ENCODE results near the gene PRSS56. TPM values are rescaled to one million over a fixed set of nuclear protein-coding genes. Genes with fewer than 3 reads are reported as not detected.

PRSS56 gene
- total and polyA plus RNA-seq, 7 donors: 0.82 to 5.0 (median 2.4) TPM

DNA sequence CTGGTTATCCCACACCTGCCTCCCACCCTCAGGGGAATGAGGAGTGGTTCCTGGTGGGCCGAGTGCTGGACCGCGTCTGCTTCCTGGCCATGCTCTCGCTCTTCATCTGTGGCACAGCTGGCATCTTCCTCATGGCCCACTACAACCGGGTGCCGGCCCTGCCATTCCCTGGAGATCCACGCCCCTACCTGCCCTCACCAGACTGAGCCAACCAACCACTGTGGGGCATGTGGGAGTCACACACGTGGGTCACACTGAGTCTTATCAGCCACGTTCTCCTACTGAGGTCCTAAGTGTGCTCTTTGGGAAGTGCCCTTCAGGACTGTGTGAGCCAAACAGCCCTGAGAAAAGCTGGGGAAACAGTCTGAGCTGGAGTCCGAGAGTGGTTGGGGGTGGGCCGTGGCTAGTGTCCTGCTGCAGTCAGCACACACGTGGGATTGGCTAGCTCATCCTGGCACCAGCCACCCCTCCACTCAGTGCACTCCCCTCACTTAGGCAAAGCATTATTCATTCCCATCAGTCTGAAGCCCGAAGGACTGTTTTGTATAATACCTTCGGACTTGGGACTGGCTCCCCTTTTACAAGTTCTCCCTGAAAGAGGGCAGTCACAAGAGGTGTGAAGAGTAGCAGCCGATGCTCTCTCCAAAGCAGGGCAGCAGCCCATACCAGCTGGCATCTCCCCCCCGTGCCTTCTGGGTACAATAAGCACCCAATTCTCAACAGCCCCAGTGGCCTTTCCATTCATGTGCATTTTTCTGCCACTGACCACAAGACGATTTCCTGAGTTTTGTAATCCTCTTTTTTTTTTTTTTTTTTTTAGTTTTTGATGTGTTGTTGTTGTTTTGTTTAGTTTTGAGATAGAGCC lies 25.6 kb downstream of the PRSS56 start:
- Histone ChIP-seq H3K36me3 (ENCODE audit: insufficient read depth in 1 of 2, low read depth in 1 of 2) (peaks cover 0 to 25% of the 10 kb centered on the region in 2 donors), H3K4me1 (no peaks in the 10 kb centered on the region), H3K4me3 (no peak overlapping the region), H3K27me3 (ENCODE audit: insufficient read depth in 3 of 3, low read length in 2 of 3) (no peaks in the 10 kb centered on the region), H3K9me3 (no peaks in the 10 kb centered on the region), H3K27ac (no peak overlapping the region)
- ATAC-seq (no peak), DNase-seq (no peak)
- WGBS, 3 donors: 60 to 81% (median 67%) methylated on average over 17 of the region's 17 CpGs
- intact Hi-C loops (cut with DNase I): no loop called here
- TF ChIP-seq, protein P1, sequence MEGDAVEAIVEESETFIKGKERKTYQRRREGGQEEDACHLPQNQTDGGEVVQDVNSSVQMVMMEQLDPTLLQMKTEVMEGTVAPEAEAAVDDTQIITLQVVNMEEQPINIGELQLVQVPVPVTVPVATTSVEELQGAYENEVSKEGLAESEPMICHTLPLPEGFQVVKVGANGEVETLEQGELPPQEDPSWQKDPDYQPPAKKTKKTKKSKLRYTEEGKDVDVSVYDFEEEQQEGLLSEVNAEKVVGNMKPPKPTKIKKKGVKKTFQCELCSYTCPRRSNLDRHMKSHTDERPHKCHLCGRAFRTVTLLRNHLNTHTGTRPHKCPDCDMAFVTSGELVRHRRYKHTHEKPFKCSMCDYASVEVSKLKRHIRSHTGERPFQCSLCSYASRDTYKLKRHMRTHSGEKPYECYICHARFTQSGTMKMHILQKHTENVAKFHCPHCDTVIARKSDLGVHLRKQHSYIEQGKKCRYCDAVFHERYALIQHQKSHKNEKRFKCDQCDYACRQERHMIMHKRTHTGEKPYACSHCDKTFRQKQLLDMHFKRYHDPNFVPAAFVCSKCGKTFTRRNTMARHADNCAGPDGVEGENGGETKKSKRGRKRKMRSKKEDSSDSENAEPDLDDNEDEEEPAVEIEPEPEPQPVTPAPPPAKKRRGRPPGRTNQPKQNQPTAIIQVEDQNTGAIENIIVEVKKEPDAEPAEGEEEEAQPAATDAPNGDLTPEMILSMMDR (IDR thresholded peaks at IDR 0.05): no peak

- Histone ChIP-seq H3K9me3 (no peaks in the 10 kb centered on the region), H3K27ac (no peak overlapping the region), H3K36me3 (ENCODE audit: insufficient read depth in 1 of 2, low read depth in 1 of 2) (peaks cover 0 to 38% of the 10 kb centered on the region in 2 donors), H3K27me3 (ENCODE audit: insufficient read depth in 3 of 3, low read length in 2 of 3) (no peaks in the 10 kb centered on the region), H3K4me3 (no peak overlapping the region), H3K4me1 (peaks cover 13% of the 10 kb centered on the region)
- 97 to 99% (median 99%) methylated on average over 6 of the region's 6 CpGs for WGBS, 3 donors
- no peak for DNase-seq
- TF ChIP-seq, protein P1 (IDR thresholded peaks at IDR 0.05): no peak
- no peak for ATAC-seq
- intact Hi-C loops (cut with DNase I): loop anchor here in 1 of 2 donors (2.0 kb wide), 1 partner anchor 21 kb away; the partner anchor contains the start of gene CHRND
Observed at GRCh38 chr2:232547991-232548390, 27.8 kb downstream of the PRSS56 start.

- Histone ChIP-seq H3K36me3 (ENCODE audit: insufficient read depth in 1 of 2, low read depth in 1 of 2) (peaks cover 6 to 32% of the 10 kb centered on the region in 2 donors), H3K4me3 (peak overlapping the region; percentile 97), H3K27ac (peak overlapping the region; percentile 99), H3K27me3 (ENCODE audit: insufficient read depth in 3 of 3, low read length in 2 of 3) (no peaks in the 10 kb centered on the region), H3K9me3 (no peaks in the 10 kb centered on the region), H3K4me1 (peaks cover 32% of the 10 kb centered on the region)
- 35 to 39% (median 38%) methylated on average over 21 of the region's 21 CpGs for WGBS, 3 donors
- no peak for ATAC-seq
- TF ChIP-seq, protein P1 (IDR thresholded peaks at IDR 0.05): no peak
- intact Hi-C loops (cut with DNase I): loop anchor here in 1 of 2 donors (2.0 kb wide), 2 partner anchors 23 to 25 kb away; partner anchors contain the start of gene CHRND
- DNase-seq: no peak
Observed at GRCh38 chr2:232549655-232550353, 29.6 kb downstream of the PRSS56 start.

GRCh38 chr2:232550354-232551249 lies 30.4 kb downstream of the PRSS56 start, which contains the start of the genes EIF4E2 and TIGD1:
TSS of gene EIF4E2 (plus strand) at chr2:232550689. CDS start at chr2:232550725, 36 bp downstream.
TSS of gene TIGD1 (minus strand) at chr2:232550557. CDS start at chr2:232549882, 675 bp downstream.
- DNase-seq (peak; percentile 96 to 98), ATAC-seq (peak; percentile 94 to 98 (median 96))
- Histone ChIP-seq H3K27ac (peak within 1 kb of the TSS; percentile 99), H3K9me3 (no peaks in the 10 kb centered on the region), H3K4me3 (peak within 1 kb of the TSS; percentile 97), H3K36me3 (ENCODE audit: insufficient read depth in 1 of 2, low read depth in 1 of 2) (peaks cover 6 to 32% of the 10 kb centered on the region in 2 donors), H3K4me1 (peaks cover 38% of the 10 kb centered on the region), H3K27me3 (ENCODE audit: insufficient read depth in 3 of 3, low read length in 2 of 3) (no peaks in the 10 kb centered on the region)
- intact Hi-C loops (cut with DNase I): loop anchor here in 1 of 2 donors (2.0 kb wide), 1 partner anchor 24 kb away; no protein-coding TSS in a partner anchor
- WGBS, 3 donors: 0% methylated on average over 60 to 81 of the region's 81 CpGs
- TF ChIP-seq, protein P1 (IDR thresholded peaks at IDR 0.05): peak; percentile 28

All from psoas muscle (tissue), 8 donors.